Activated T-cell treated with anti-CD3 and anti-CD28 coated beads for 1 hour (primary cell): Measurements from ENCODE around the gene USH2A.

Experiments used
- DNase-seq: peaks from one replicate; pipeline ENCODE4 v3.0.0-alpha.2; 2020; ENCODE audit warnings: low read depth

The USH2A gene

GRCh38 chr1:215865060-215865459 is 558.2 kb downstream of the USH2A start:
- no peak for DNase-seq

GRCh38 chr1:215863796-215864195 is 559.5 kb downstream of the USH2A start:
- DNase-seq = no peak

- no peak for DNase-seq
Measured at GRCh38 chr1:215860833-215861232, 562.4 kb downstream of the USH2A start.

GRCh38 chr1:215857317-215857716 is 565.9 kb downstream of the USH2A start:
- DNase-seq = no peak

- no peak for DNase-seq
Measured at GRCh38 chr1:215845234-215845891, 577.9 kb downstream of the USH2A start.

GRCh38 chr1:215844777-215845176 is 578.5 kb downstream of the USH2A start:
- no peak for DNase-seq

- no peak for DNase-seq
Measured at GRCh38 chr1:215844266-215844665, 579.0 kb downstream of the USH2A start.

- no peak for DNase-seq
Measured at GRCh38 chr1:215842905-215843304, 580.3 kb downstream of the USH2A start.

GRCh38 chr1:215835951-215836350 is 587.3 kb downstream of the USH2A start:
- DNase-seq = no peak

- no peak for DNase-seq
Measured at GRCh38 chr1:215833941-215834729, 589.1 kb downstream of the USH2A start.

- no peak for DNase-seq
Measured at GRCh38 chr1:215830226-215830810, 592.9 kb downstream of the USH2A start.

GRCh38 chr1:215825056-215825455 is 598.2 kb downstream of the USH2A start:
- no peak for DNase-seq

GRCh38 chr1:215824245-215824644 is 599.0 kb downstream of the USH2A start:
- no peak for DNase-seq

- no peak for DNase-seq
Measured at GRCh38 chr1:215819114-215819513, 604.1 kb downstream of the USH2A start.

- DNase-seq = no peak
Measured at GRCh38 chr1:215807911-215808436, 615.3 kb downstream of the USH2A start.

GRCh38 chr1:215807218-215807617 is 616.0 kb downstream of the USH2A start:
- DNase-seq = no peak

GRCh38 chr1:215797859-215798258 is 625.4 kb downstream of the USH2A start:
- no peak for DNase-seq

GRCh38 chr1:215794156-215794555 is 629.1 kb downstream of the USH2A start:
- DNase-seq = no peak

GRCh38 chr1:215793180-215793579 is 630.1 kb downstream of the USH2A start:
- no peak for DNase-seq

- no peak for DNase-seq
Measured at GRCh38 chr1:215792446-215792845, 630.8 kb downstream of the USH2A start.

GRCh38 chr1:215789981-215790380 is 633.3 kb downstream of the USH2A start:
- DNase-seq = no peak

GRCh38 chr1:215786997-215787396 is 636.3 kb downstream of the USH2A start:
- no peak for DNase-seq

GRCh38 chr1:215780641-215781040 is 642.6 kb downstream of the USH2A start:
- no peak for DNase-seq
